Neural progenitor cell (in vitro differentiated cells): Measurements from ENCODE around the gene CHRNA10. TPM values are rescaled to one million over a fixed set of nuclear protein-coding genes. Genes with fewer than 3 reads are reported as not detected.

Experiments used
- DNase-seq: peaks from one replicate; pipeline ENCODE4 v3.0.0-alpha.2; 2016; ENCODE audit warnings: low spot score
- H2AFZ ChIP-seq: fragments of 200-600 bp; sonication (generic); replicated peaks from 2 replicates; pipeline ENCODE4 v1.6.1; 2016; ENCODE audit warnings: antibody characterized with exemption
- H3F3A ChIP-seq: fragments of 200-600 bp; sonication (generic); 2 replicates; pipeline ENCODE4 v1.6.1; 2016; ENCODE audit warnings: antibody characterized with exemption, low read depth
- H3K27ac ChIP-seq: fragments of 200-600 bp; sonication (generic); 2 replicates; pipeline ENCODE4 v1.5.1; 2016; ENCODE audit warnings: mild to moderate bottlenecking
- H3K27me3 ChIP-seq: fragments of 200-600 bp; sonication (generic); 2 replicates; pipeline ENCODE4 v1.6.1; 2016; ENCODE audit warnings: mild to moderate bottlenecking, moderate library complexity
- H3K36me3 ChIP-seq: fragments of 200-600 bp; sonication (generic); 2 replicates; pipeline ENCODE4 v1.5.1; 2016
- H3K4me1 ChIP-seq: fragments of 200-600 bp; sonication (generic); 2 replicates; pipeline ENCODE4 v1.6.1; 2016; ENCODE audit warnings: mixed run types
- H3K4me2 ChIP-seq: fragments of 200-600 bp; sonication (generic); 2 replicates; pipeline ENCODE4 v1.6.1; 2016
- H3K4me3 ChIP-seq: fragments of 200-600 bp; sonication (generic); 2 replicates; pipeline ENCODE4 v1.5.1; 2016
- H3K79me2 ChIP-seq: fragments of 200-600 bp; sonication (generic); 2 replicates; pipeline ENCODE4 v1.6.1; 2016; ENCODE audit warnings: low read depth
- H3K9ac ChIP-seq: fragments of 200-600 bp; sonication (generic); 2 replicates; pipeline ENCODE4 v1.6.1; 2016
- H3K9me3 ChIP-seq: fragments of 200-600 bp; sonication (generic); 2 replicates; pipeline ENCODE4 v1.5.1; 2016; ENCODE audit warnings: low read depth
- H4K20me1 ChIP-seq: fragments of 200-600 bp; sonication (generic); 2 replicates; pipeline ENCODE4 v1.6.1; 2016; ENCODE audit warnings: low read depth
- H3K27ac Mint-ChIP-seq: 3 replicates; pipeline ENCODE4 v1.8.0; 2021; ENCODE audit warnings: mixed read lengths
- H3K27me3 Mint-ChIP-seq: 2 replicates; pipeline ENCODE4 v1.8.0; 2022; ENCODE audit warnings: low read depth, mild to moderate bottlenecking, inconsistent platforms, moderate library complexity, mixed read lengths; ENCODE audit not compliant: insufficient read depth
- H3K36me3 Mint-ChIP-seq: 3 replicates; pipeline ENCODE4 v1.8.0; 2021; ENCODE audit warnings: mixed read lengths
- H3K4me1 Mint-ChIP-seq: 3 replicates; pipeline ENCODE4 v1.8.0; 2021; ENCODE audit warnings: mixed read lengths
- H3K4me3 Mint-ChIP-seq: 3 replicates; pipeline ENCODE4 v1.8.0; 2021; ENCODE audit warnings: mild to moderate bottlenecking, moderate library complexity, mixed read lengths
- H3K9me3 Mint-ChIP-seq: 3 replicates; pipeline ENCODE4 v1.8.0; 2020; ENCODE audit warnings: mixed read lengths
- EZH2 ChIP-seq: fragments of 200-600 bp; sonication (generic); IDR thresholded peaks from 2 replicates; pipeline ENCODE4 v1.6.1; 2017; ENCODE audit warnings: antibody characterized with exemption, mild to moderate bottlenecking, moderate library complexity
- EZH2phosphoT487 ChIP-seq: fragments of 200-600 bp; sonication (generic); IDR thresholded peaks from 2 replicates; pipeline ENCODE4 v1.6.1; 2017; ENCODE audit warnings: antibody characterized with exemption
- total RNA-seq: library from RNA; depleted of rRNA; stranded (reverse); fragments of >200 nt; gene quantifications from 2 replicates; pipeline ENCODE4 v1.2.3, GENCODE V29; 2015; ENCODE audit warnings: low replicate concordance
- TF ChIP-seq, protein P1 (sequence below): fragments of 200-600 bp; sonication (generic); IDR thresholded peaks from 2 replicates; pipeline ENCODE4 v1.5.1; 2017; ENCODE audit warnings: antibody characterized with exemption, mild to moderate bottlenecking

CHRNA10 gene
- total RNA-seq, 1 donor from 2014 or later, result 0.21 TPM

DNA sequence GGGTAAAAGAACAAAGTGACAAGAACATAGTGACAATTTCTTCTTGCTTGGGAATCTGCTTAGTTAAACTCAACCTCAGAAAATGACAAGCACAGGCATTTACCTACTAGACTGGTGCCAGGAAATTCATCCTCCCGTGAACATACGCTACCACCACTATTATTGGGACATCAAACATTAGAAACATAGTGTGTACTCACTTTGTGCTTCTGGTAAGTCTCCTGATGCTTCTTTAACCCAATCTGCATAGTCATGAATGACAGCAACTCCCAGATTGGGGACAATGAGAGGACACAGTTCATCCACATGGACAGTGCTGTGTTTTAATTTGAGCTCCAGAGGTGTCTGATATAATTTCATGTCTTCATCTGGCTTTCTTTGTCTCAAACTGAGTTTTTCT, 29.2 kb upstream of the CHRNA10 start:
- H3K27ac Mint-ChIP-seq, result no peak overlapping the region
- no peaks in the 10 kb centered on the region for H3K4me1 ChIP-seq
- H3K27me3 ChIP-seq, result no peaks in the 10 kb centered on the region
- H3K4me3 Mint-ChIP-seq, result no peak overlapping the region
- no peaks in the 10 kb centered on the region for H3K27me3 Mint-ChIP-seq
- H3K4me3 ChIP-seq, result no peak overlapping the region
- no peak overlapping the region for H3K9ac ChIP-seq
- no peaks in the 10 kb centered on the region for H3K4me1 Mint-ChIP-seq
- H3K4me2 ChIP-seq, result no peak overlapping the region
- H3K36me3 ChIP-seq, result peaks cover 26% of the 10 kb centered on the region
- peaks cover 6% of the 10 kb centered on the region for H3F3A ChIP-seq
- H2AFZ ChIP-seq, result no peak overlapping the region
- no peaks in the 10 kb centered on the region for H4K20me1 ChIP-seq
- H3K9me3 Mint-ChIP-seq, result no peaks in the 10 kb centered on the region
- peaks cover 38% of the 10 kb centered on the region for H3K36me3 Mint-ChIP-seq
- H3K9me3 ChIP-seq, result no peaks in the 10 kb centered on the region
- no peak for TF ChIP-seq EZH2phosphoT487
- no peak for TF ChIP-seq EZH2
- TF ChIP-seq, protein P1, sequence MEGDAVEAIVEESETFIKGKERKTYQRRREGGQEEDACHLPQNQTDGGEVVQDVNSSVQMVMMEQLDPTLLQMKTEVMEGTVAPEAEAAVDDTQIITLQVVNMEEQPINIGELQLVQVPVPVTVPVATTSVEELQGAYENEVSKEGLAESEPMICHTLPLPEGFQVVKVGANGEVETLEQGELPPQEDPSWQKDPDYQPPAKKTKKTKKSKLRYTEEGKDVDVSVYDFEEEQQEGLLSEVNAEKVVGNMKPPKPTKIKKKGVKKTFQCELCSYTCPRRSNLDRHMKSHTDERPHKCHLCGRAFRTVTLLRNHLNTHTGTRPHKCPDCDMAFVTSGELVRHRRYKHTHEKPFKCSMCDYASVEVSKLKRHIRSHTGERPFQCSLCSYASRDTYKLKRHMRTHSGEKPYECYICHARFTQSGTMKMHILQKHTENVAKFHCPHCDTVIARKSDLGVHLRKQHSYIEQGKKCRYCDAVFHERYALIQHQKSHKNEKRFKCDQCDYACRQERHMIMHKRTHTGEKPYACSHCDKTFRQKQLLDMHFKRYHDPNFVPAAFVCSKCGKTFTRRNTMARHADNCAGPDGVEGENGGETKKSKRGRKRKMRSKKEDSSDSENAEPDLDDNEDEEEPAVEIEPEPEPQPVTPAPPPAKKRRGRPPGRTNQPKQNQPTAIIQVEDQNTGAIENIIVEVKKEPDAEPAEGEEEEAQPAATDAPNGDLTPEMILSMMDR, result no peak
- no peaks in the 10 kb centered on the region for H3K79me2 ChIP-seq
- DNase-seq, result no peak
- no peak overlapping the region for H3K27ac ChIP-seq

DNA sequence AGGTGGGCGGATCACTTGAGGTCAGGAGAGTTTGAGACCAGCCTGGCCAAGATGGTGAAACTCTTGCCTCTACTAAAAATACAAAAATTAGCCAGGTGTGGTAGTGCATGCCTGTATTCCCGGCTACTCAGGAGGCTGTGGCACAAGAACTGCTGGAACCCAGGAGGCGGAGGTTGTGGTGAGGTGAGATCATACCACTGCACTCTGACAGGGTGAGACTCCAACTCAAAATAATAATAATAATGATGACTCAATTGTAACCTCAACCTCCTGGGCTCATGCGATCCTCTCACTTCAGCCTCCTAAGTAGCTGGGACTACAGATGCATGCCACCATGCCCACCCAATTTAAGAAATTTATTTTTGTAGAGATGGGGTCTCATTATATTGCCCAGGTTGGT, 15.6 kb upstream of the CHRNA10 start:
- no peaks in the 10 kb centered on the region for H3F3A ChIP-seq
- H3K36me3 ChIP-seq, result peaks cover 39% of the 10 kb centered on the region
- Mint-ChIP-seq H3K36me3 (peaks cover 40% of the 10 kb centered on the region), H3K9me3 (no peaks in the 10 kb centered on the region), H3K27ac (no peak overlapping the region), H3K27me3 (peaks cover 4% of the 10 kb centered on the region), H3K4me3 (no peak overlapping the region), H3K4me1 (no peaks in the 10 kb centered on the region)
- TF ChIP-seq, protein P1, result no peak
- no peak for TF ChIP-seq EZH2phosphoT487
- no peak for TF ChIP-seq EZH2
- H3K4me3 ChIP-seq, result no peak overlapping the region
- no peaks in the 10 kb centered on the region for H3K27me3 ChIP-seq
- H3K4me1 ChIP-seq, result no peaks in the 10 kb centered on the region
- no peak overlapping the region for H3K9ac ChIP-seq
- no peak overlapping the region for H2AFZ ChIP-seq
- DNase-seq, result no peak
- H3K9me3 ChIP-seq, result no peaks in the 10 kb centered on the region
- H3K4me2 ChIP-seq, result no peak overlapping the region
- H3K27ac ChIP-seq, result no peak overlapping the region
- no peaks in the 10 kb centered on the region for H3K79me2 ChIP-seq
- peaks cover 4% of the 10 kb centered on the region for H4K20me1 ChIP-seq

DNA sequence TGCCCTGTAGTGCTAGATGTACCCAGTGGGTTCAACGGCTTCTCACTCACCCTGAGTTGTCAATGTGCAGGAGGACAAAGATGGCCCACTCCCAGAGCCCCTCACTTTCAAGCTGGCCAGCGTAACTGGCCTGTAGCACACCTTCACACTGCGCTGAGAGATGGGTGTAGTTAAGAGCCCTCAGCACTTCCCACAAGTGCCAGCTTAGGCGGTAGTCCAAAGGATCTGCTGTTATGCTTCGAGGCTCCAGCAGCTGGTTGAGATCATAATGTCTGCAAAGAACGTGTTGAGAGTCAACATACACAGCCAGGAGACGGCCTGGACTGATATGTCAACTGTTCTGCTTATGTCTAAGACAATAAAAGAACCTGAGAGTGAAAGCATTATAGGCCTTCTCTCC, 14.7 kb upstream of the CHRNA10 start:
- Histone ChIP-seq H3F3A (no peaks in the 10 kb centered on the region), H3K4me1 (no peaks in the 10 kb centered on the region), H3K9ac (no peak overlapping the region), H2AFZ (no peak overlapping the region), H3K27me3 (no peaks in the 10 kb centered on the region), H3K4me3 (no peak overlapping the region), H3K9me3 (no peaks in the 10 kb centered on the region), H3K4me2 (no peak overlapping the region), H4K20me1 (peaks cover 4% of the 10 kb centered on the region), H3K27ac (no peak overlapping the region), H3K36me3 (peaks cover 38% of the 10 kb centered on the region), H3K79me2 (no peaks in the 10 kb centered on the region)
- Mint-ChIP-seq H3K36me3 (peaks cover 45% of the 10 kb centered on the region), H3K27me3 (peaks cover 4% of the 10 kb centered on the region), H3K4me3 (no peak overlapping the region), H3K9me3 (no peaks in the 10 kb centered on the region), H3K4me1 (no peaks in the 10 kb centered on the region), H3K27ac (no peak overlapping the region)
- DNase-seq, result no peak
- TF ChIP-seq EZH2phosphoT487 (no peak), EZH2 (no peak)
- TF ChIP-seq, protein P1, result no peak

DNA sequence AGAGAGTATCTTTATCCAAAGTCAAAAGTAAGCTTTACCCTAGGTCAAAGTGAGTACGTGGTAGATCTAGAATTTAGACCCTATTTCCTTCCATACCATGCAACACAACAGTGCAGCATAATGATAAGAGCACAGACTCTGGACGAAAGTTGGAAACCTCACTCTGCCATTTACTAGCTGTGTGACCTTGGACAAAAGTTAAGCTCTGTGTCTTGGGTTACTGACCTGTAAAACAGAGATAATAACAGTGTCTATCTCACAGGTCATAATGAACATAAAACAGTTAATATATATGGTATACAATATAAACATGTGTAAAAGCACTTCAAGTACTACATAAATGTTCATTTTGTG, 13.6 kb upstream of the CHRNA10 start:
- no peak for DNase-seq
- Histone ChIP-seq H3K27ac (no peak overlapping the region), H3K9ac (no peak overlapping the region), H3K4me3 (no peak overlapping the region), H3K36me3 (peaks cover 37% of the 10 kb centered on the region), H3K27me3 (no peaks in the 10 kb centered on the region), H4K20me1 (peaks cover 4% of the 10 kb centered on the region), H2AFZ (no peak overlapping the region), H3K4me2 (no peak overlapping the region), H3K9me3 (no peaks in the 10 kb centered on the region), H3K4me1 (no peaks in the 10 kb centered on the region), H3K79me2 (no peaks in the 10 kb centered on the region), H3F3A (no peaks in the 10 kb centered on the region)
- Mint-ChIP-seq H3K36me3 (peaks cover 47% of the 10 kb centered on the region), H3K4me1 (no peaks in the 10 kb centered on the region), H3K4me3 (no peak overlapping the region), H3K9me3 (no peaks in the 10 kb centered on the region), H3K27me3 (peaks cover 6% of the 10 kb centered on the region), H3K27ac (no peak overlapping the region)
- no peak for TF ChIP-seq EZH2phosphoT487
- TF ChIP-seq, protein P1, result no peak
- TF ChIP-seq EZH2, result no peak
